ENCODE results near the gene TCF7. TPM values are rescaled to one million over a fixed set of nuclear protein-coding genes. Genes with fewer than 3 reads are reported as not detected.

Gene TCF7
- total and polyA plus RNA-seq, 7 donors: 0.24 to 2.6 (median 1.0) TPM

DNA sequence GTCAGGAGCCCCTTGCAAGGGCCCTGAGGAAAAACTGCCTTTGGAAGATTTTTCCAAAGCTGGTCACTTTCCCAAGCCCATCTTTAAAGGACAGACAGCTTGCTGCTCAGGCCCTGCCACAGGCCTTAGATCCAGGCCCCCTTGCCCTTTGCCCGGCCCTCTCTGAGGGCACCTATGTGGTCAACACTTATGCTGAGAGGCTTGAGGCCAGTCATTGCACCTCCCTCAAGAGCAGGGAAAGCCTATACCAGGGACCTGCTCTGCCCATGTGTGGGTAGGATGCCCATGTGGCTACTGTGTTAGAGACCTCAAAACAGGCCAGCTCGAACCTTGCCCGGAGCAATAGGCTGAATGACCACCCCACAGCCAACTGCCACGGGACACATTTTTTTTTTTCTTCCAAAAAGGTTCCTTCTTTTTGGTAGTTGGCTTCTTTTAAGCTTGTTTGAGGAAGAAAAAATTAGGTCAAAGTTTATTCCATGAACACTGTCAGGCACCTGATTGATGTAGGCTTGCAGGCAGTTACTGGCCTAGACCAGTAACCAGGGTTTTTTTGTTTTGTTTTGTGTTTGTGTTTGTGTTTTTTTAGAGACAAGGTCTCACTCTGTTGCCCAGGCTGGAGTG lies 3.8 kb downstream of the TCF7 start:
- 88 to 98% (median 90%) methylated on average over 4 of the region's 4 CpGs for WGBS, 3 donors
- Histone ChIP-seq H3K9me3 (no peaks in the 10 kb centered on the region), H3K27ac (no peak overlapping the region), H3K36me3 (ENCODE audit: insufficient read depth in 1 of 2, low read depth in 1 of 2) (no peaks in the 10 kb centered on the region), H3K4me1 (peaks cover 9% of the 10 kb centered on the region), H3K4me3 (no peak overlapping the region), H3K27me3 (ENCODE audit: insufficient read depth in 3 of 3, low read length in 2 of 3) (peaks cover 0 to 4% (median 0%) of the 10 kb centered on the region in 3 donors)
- DNase-seq (no peak), ATAC-seq (no peak)
- TF ChIP-seq, protein P1, sequence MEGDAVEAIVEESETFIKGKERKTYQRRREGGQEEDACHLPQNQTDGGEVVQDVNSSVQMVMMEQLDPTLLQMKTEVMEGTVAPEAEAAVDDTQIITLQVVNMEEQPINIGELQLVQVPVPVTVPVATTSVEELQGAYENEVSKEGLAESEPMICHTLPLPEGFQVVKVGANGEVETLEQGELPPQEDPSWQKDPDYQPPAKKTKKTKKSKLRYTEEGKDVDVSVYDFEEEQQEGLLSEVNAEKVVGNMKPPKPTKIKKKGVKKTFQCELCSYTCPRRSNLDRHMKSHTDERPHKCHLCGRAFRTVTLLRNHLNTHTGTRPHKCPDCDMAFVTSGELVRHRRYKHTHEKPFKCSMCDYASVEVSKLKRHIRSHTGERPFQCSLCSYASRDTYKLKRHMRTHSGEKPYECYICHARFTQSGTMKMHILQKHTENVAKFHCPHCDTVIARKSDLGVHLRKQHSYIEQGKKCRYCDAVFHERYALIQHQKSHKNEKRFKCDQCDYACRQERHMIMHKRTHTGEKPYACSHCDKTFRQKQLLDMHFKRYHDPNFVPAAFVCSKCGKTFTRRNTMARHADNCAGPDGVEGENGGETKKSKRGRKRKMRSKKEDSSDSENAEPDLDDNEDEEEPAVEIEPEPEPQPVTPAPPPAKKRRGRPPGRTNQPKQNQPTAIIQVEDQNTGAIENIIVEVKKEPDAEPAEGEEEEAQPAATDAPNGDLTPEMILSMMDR (IDR thresholded peaks at IDR 0.05): no peak
- intact Hi-C loops (cut with DNase I): no loop called here

DNA sequence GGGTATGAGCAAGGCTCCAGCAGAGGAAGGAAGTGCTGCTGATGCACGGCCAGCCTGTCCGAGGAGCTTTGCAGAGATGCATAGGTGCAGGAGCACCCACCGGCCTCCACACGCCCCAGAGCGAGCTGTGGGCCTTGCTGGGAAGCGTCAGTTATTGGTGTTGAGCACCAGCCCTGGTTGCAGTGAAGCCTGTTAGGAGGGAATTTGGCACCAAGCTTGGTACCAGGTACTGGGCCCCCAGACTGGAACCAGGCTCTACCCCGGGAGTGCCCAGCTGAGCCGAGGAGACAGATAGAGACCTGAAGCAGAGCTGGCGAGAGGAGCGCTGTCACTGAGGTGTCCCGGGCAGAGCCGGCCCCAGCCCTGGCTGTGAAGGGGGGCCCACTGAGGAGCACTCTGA lies 5.2 kb downstream of the TCF7 start:
- Histone ChIP-seq H3K27me3 (ENCODE audit: insufficient read depth in 3 of 3, low read length in 2 of 3) (no peaks in the 10 kb centered on the region), H3K9me3 (no peaks in the 10 kb centered on the region), H3K27ac (no peak overlapping the region), H3K36me3 (ENCODE audit: insufficient read depth in 1 of 2, low read depth in 1 of 2) (no peaks in the 10 kb centered on the region), H3K4me1 (no peaks in the 10 kb centered on the region), H3K4me3 (no peak overlapping the region)
- 81 to 95% (median 82%) methylated on average over 12 of the region's 12 CpGs for WGBS, 3 donors
- TF ChIP-seq, protein P1 (IDR thresholded peaks at IDR 0.05): no peak
- ATAC-seq (no peak), DNase-seq (no peak)
- intact Hi-C loops (cut with DNase I): no loop called here

DNA sequence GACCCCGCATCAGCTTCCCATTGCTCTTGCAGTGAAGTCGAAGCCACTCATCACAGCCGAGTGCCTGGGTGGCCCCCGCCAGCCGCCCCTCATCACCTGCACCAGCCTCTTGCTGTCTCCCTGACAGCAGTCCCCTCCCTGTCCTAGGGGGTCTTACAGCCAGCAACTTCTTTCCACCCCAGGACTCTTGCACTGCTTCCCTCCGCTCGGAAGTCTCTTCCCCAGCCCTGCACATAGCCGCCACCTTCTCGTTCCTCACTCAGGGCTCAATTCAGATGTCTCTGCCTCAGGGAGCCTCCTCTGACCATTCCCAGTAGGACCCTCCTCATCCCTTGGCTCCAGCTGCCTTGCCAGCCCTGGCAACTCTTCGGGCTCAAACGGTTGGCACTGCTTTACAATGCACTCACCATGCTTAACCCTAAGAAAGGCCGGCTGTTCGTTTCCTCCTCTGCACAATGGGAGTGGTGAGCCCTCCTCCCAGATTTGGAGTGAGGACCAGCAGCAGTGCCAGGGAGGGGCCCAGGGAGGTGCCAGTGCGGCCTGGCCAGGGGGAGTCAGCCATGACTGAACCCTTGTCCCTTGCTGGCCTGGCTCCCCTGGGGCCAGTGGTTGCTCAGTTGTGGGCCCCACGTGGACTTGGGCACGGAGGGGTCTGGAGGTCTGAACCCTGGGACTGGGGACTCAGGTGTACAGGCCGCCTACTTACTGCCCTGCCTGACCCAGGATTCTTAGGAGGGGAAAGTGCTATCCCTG lies 6.1 kb downstream of the TCF7 start:
- Histone ChIP-seq H3K4me1 (peaks cover 5% of the 10 kb centered on the region), H3K9me3 (no peaks in the 10 kb centered on the region), H3K4me3 (no peak overlapping the region), H3K27me3 (ENCODE audit: insufficient read depth in 3 of 3, low read length in 2 of 3) (no peaks in the 10 kb centered on the region), H3K27ac (no peak overlapping the region), H3K36me3 (ENCODE audit: insufficient read depth in 1 of 2, low read depth in 1 of 2) (no peaks in the 10 kb centered on the region)
- 79 to 84% (median 83%) methylated on average over 17 of the region's 17 CpGs for WGBS, 3 donors
- ATAC-seq: no peak
- TF ChIP-seq, protein P1 (IDR thresholded peaks at IDR 0.05): no peak
- no peak for DNase-seq
- intact Hi-C loops (cut with DNase I): no loop called here

DNA sequence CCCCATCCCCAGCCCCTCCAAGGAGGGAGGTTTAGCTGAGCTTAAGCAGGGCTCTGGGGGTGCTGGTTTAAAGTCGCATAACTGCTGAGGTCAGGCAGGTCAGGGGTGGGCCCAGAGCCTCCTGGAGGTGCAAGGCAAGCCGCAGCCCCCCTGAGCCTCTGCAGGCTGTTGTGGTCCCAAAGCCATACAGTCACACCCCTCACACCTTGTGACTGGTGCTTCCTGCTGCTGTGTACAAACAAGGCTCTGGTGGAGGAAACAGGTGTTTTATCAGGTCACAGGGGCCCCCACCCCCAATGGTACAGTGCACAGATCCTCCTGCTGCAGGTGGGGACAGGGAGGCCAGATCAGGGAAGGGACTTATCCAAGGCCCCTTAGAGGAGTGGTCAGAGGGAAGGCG lies 8.0 kb downstream of the TCF7 start:
- TF ChIP-seq, protein P1 (IDR thresholded peaks at IDR 0.05): no peak
- Histone ChIP-seq H3K4me3 (no peak overlapping the region), H3K9me3 (no peaks in the 10 kb centered on the region), H3K36me3 (ENCODE audit: insufficient read depth in 1 of 2, low read depth in 1 of 2) (no peaks in the 10 kb centered on the region), H3K27ac (no peak overlapping the region), H3K4me1 (peaks cover 12% of the 10 kb centered on the region), H3K27me3 (ENCODE audit: insufficient read depth in 3 of 3, low read length in 2 of 3) (no peaks in the 10 kb centered on the region)
- DNase-seq: no peak
- WGBS, 3 donors: 84 to 88% (median 87%) methylated on average over 3 of the region's 3 CpGs
- ATAC-seq: no peak
- intact Hi-C loops (cut with DNase I): no loop called here

Measured in psoas muscle (tissue), 8 donors.